ENCODE measurements around the gene CDCA4.

- TF ChIP-seq POLR2A (IDR thresholded peaks at IDR 0.05; ENCODE audit: low read depth) (no peak), CTCF (IDR thresholded peaks at IDR 0.05) (no peak)
These were observed 55.2 kb downstream of the CDCA4 start for GRCh38 chr14:104965561-104966231.

Measured in esophagus muscularis mucosa (tissue), 3 donors.